Suppressor macrophage (primary cell): ENCODE results near the gene AP4S1.
"Not testable (repeated sequence)": the region's sequence is repeated elsewhere in the genome, so short reads cannot be mapped to it uniquely, and the experiment has no call there.

Experiments used
- DNase-seq, 4 experiments: peaks; one replicate each; pipeline ENCODE4 v3.0.0-alpha.2; 2020 to 2022

AP4S1 gene

DNA sequence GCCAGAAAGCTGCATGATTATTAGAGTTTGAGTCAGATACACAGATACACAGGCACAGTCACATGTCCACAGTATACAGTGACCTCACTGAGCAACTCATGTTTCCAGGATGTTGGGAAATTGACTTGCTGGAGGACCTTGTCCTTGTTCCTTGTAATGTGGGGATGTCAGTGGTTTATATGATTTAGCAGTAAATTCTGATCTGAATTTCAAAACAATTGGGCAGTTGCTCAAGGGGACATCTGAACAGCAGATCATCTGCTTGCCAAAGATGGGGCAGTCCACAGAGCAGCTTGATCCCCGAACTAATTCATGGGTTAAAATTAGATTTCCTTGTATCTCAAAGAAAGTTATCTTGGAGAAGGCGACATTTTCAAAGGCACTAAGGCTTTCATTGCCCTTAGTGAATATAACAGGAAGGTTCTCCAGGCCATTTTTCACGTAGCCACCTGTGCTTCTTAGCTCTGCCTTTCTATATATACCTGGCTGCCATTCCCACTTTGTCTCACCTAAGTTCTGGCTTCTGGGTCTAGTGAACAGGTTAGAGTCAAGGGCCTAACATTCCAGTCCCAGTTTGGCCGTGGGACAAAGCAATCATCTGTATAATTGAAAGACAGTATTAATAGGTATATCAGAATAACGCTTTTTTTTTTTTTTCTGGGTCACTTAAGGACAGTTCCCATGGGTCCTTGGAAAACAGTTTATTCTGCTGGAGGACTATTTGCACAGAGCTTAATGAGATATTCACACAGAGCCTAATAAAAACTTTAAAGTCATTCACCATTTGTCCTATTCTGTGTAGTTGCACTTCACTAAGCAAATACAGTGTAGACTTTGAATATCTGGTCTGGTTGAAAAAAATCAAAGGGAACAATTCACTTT, 65.7 kb downstream of the AP4S1 start:
- DNase-seq, result peak; percentile 85 to 98 (median 91)

DNA sequence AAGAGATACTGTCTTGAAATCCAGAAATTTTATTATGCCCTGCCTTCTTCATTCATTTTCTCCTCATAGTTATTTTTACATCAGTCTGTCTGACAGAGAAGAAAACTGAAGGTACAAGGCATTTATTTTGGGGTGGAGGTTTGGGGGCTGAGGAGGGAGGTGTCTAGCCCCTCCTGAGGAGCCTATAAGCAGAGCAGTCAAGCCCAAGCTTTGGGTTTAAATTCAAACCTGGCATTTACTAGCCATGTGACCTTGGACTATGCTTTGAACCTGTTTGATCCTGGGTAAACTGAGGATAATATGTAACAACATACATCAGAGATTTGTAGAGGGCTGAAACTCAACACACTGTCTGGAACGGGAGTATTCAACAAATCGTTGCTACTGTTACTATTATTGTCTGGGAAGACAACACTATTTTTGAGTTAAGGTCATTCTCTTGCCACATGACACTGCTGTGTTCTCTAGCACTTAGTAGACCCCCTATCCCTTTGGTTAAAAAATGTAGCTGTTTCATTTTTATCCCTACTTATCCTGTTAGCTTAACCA, 66.8 kb downstream of the AP4S1 start:
- DNase-seq, result no peak

DNA sequence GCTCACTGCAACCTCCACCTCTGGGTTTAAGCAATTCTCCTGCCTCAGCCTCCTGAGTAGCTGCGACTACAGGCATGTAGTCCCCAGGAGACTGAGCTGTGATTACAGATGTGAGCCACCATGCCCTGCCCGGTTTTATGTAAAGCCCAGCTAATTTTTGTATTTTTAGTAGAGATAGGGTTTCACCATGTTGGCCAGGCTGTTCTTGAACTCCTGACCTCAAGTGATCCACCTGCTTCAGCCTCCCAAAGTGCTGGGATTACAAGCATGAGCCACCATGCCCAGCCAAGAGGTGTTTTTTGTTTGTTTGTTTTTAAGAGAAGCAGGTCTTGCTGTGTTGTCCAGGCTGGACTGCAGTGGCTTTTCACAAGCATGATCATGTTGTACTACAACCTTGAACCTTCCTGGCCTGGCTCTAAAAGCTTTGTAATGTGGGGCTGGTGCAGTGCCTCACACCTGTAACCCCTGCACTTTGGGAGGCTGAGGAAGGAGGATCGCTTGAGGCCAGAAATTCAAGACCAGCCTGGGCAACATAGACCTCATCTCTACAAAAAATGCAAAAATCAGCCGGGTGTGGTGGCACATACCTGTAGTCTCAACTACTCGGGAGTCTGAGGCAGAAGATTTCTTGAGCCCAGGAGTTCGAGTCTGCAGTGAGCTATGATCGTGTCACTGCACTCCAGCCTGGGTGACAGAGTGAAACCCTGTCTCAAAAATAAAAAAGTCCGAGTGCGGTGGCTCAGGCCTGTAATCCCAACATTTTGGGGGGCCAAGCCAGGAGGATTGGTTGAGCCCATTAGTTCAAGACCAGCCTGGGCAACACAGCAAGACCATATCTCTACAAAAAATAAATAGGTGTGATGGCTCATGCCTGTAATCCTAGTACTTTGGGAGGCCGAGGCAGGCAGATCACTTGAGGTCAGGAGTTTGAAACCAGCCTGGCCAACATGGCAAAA, 68.7 kb downstream of the AP4S1 start:
- not testable (repeated sequence) for DNase-seq

DNA sequence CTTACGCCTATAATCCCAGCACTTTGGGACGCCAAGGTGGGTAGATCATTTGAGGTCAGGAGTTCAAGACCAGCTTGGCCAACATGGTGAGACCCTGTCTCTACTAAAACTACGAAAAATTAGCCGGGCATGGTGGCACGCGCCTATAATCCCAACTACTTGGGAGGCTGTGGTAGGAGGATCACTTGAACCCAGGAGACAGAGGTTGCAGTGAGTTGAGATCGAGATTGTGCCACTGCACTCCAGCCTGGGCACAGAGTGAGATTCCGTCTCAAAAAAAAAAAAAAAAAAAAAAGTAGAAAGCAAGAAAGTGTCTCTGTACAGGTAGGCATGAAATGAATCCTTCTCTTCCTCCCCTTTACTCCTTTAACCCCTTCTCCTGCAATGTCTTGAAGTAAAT, 70.4 kb downstream of the AP4S1 start:
- DNase-seq, result not testable (repeated sequence)

DNA sequence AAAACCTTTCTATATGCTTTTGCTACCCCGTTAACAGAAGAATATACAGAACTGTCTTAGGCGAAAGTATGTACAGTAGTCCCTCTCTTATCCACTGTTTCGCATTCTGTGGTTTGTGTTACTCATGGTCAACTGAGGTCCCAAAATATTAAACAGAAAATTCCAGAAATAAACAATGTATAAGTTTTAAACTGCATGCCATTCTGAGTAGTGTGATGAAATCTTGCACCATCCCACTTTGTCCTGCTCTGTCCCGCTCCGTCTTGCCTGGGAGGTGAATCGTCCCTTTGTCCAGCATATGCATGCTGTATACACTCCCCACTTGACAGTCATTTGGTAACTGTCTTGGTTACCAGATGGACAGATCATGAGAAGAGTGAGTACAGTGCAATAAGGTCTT, 70.8 kb downstream of the AP4S1 start:
- DNase-seq, result no peak

DNA sequence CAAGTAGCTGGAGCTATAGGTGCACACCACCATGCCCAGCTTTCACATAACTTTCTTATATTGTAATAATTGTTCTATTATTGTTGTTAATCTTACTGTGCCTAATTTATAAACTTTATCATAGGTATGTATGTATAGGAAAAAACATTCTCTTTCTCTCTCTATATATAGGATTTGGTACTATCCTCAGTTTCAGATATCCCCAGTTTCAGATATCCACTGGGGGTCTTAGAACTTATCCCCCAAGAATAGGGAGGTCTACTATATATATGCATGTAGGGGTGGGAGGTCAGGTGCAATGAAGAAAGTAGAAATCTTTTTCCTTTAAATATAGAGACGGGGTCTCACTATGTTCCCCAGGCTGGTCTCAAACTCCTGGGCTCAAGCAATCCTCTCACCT, 71.6 kb downstream of the AP4S1 start:
- DNase-seq, result no peak

DNA sequence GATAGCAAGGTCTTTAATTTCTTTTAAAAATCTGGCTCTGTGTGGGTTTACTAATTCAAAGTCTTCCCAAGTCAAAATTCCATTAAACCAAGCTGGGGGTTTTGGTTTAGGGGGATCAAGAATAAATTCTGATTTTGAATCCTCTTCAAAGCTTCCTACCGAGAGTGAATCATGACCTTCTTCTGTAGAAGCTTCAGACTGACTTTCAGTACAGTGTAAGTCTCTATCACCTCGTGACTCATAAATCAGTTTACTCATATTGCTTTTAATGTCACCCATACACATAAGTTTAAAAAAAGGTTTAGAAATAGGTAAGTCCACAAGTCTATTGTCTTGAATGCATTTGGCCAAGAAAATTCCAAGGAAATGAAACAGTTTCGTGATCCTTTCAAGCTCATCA, 81.3 kb downstream of the AP4S1 start:
- no peak for DNase-seq

DNA sequence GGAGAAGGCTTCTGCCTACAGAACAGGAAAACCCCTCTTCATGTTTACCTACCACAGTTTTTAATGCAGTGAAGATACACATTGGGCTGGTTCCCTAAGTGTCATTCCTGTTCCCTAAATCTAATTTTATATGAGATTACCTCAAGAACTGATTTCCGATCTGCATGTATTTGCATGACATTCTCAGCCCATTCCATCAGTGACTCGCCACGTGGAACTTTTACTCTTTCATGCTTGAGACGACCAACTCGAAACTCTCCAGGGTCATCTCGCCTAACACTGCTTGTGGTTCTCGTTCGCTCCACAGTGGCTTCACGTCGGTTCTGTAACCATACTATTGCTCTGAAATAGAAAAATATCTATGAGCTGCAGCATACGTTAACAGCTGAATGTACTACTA, 83.8 kb downstream of the AP4S1 start:
- no peak for DNase-seq

DNA sequence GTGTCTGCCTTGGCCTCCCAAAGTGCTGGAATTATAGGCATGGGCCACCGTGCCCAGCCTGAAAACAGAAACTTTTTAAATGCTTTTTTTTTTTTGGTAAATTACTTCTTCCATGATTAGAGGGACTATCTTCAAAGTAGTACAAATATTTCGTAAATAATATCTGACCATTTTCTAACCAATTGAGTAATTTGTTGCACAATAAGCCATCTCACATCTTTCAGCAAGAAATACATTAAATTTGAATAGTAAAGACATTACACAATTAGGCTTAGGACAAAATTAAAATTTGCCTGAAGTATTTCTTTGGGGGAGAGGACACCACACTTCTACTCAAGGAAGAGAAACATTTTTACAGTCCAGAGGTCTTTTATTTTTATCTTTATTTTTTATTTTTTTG, 85.4 kb downstream of the AP4S1 start:
- no peak for DNase-seq

DNA sequence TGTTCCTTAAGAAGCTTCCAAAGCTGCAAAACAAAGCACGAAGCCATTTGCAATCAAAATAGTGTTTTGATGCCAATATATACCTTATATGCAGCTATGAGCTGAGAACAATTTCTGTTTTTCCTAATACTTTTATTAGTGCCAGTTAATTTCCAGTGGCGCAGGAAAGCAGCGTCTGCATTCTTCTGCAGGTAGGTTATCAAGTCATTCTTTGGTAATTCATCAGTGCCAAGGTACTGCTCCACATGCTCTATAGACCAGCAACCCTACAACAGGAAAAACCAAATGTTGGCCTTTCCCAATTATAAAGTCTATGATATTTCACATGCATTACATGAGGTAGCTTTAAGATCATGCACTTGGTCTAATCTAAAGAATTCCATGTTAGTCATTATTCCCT, 88.3 kb downstream of the AP4S1 start:
- DNase-seq, result no peak

DNA sequence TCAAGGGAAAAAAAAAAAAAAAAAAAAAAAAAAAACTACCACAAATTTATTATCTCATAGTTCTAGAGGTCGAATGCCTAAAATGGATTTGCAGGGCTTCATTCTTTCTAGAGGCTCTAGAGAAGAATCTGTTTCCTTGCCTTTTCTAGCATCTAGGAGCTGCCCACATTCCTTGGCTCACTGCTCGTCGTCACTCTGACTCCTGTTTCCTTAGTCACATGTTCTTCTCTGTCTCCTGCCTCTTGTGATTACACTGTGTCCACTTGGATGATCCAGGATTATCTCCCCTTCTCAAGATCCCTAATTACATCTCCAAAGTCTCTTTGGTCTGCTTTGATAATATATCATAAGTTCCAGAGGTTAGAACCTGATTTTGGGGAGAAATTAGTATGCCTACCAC, 93.4 kb downstream of the AP4S1 start:
- no peak for DNase-seq

DNA sequence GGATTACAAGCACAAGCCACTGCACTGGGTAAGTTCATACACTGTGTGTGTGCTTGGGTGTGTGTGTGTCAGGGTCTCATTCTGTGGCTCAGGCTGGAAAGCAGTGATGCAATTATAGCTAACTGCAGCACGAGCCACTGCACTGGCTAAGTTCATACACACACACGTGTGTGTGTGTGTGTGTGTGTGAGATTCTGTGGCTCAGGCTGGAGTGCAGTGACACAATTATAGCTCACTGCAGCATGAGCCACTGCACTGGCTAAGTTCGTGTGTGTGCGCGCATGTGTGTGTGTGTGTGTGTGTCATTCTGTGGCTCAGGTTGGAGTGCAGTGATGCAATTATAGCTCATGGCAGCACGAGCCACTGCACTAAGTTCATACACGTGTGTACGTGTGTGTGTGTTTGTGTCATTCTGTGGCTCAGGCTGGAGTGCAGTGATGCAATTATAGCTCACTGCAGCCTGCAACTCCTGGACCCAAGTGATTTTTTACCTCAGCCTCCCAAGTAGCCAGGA, 96.7 kb downstream of the AP4S1 start:
- no peak for DNase-seq

DNA sequence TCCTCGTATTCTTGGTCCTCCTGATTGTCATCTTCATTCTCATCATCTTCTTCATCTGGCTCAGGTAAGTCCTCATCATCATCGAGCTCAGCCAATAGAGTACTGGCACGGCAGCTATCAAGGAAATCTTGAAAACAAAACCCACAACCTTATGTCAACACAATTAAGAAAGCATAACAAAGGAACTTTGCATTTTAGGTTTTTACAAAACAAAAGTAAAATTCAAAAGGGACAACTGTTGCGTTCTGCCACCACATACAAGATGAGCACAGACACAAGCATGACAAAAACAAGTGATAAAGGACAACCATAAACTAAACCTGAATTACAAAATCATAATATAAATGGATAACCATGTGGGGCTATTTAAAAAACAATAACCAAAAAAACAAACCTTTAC, 97.5 kb downstream of the AP4S1 start:
- no peak for DNase-seq

DNA sequence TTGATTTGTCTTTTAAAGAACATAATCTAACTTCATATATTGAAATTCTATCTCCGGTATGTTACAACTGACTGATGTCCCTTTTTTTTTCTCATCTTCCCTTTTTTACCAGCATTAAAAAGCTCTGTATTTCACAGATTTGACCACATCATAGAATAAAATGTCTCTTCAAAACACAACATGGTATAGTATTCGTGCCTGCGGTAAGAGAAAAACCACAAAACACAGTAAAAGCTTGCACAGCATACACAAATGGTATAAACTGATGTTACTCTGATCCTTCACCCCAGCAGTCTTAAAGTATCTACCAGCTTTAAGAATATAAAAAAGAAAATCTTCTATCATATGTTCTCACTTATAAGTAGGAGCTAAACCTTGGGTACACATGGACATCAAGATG, 98.7 kb downstream of the AP4S1 start:
- DNase-seq, result no peak

DNA sequence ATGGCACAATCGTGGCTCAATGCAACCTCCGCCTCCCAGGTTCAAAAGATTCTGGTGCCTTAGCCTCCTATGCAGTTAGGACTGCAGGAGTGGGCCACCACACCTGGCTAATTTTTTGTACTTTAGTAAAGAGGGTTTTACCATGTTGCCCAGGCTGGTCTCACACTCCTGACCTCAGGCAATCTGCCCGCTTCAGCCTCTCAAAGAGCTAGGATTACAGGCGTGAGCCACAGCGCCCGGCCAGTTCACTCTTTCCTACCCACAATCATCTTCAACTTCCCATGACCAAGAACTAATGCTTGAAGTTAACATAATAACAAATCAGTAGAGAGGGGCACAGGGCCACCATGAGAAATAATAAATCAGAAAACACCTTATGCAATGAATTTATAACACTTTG, 99.8 kb downstream of the AP4S1 start:
- no peak for DNase-seq

DNA sequence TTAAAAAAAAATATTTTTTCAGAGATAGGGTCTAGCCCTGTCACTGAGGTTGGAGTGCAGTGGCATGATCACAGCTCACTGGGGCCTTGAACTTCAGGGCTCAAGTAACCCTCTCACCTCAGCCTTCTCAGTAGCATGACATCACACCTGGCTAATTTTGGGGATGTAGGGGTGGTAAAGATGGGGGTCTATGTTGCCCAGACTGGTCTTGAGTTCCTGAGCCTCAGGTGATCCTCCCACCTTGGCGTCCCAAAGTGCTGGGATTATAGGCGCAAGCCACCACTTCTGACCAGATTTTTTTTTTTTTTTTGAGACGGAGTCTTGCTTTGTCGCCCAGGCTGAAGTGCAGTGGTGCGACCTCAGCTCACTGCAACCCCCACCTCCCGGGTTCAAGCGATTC, 101.2 kb downstream of the AP4S1 start:
- DNase-seq, result no peak

DNA sequence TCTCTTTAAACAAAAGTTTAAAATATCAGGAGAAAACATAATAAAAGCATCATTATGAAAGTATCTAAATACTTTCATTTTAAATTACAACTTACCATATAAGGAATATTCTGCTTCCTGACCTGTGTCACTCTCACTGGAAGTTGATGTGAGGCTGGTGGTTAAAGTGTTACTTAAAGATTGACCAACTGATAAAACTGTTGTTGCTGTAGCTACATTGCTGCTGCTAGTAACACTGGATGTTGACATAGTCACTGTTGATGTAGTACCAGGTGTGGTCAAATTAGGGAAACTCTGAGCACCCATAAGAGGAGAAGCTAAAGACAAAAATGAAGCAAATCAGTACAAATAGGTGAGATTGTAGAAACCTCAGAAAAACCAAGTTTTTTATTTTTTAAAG, 102.2 kb downstream of the AP4S1 start:
- no peak for DNase-seq

DNA sequence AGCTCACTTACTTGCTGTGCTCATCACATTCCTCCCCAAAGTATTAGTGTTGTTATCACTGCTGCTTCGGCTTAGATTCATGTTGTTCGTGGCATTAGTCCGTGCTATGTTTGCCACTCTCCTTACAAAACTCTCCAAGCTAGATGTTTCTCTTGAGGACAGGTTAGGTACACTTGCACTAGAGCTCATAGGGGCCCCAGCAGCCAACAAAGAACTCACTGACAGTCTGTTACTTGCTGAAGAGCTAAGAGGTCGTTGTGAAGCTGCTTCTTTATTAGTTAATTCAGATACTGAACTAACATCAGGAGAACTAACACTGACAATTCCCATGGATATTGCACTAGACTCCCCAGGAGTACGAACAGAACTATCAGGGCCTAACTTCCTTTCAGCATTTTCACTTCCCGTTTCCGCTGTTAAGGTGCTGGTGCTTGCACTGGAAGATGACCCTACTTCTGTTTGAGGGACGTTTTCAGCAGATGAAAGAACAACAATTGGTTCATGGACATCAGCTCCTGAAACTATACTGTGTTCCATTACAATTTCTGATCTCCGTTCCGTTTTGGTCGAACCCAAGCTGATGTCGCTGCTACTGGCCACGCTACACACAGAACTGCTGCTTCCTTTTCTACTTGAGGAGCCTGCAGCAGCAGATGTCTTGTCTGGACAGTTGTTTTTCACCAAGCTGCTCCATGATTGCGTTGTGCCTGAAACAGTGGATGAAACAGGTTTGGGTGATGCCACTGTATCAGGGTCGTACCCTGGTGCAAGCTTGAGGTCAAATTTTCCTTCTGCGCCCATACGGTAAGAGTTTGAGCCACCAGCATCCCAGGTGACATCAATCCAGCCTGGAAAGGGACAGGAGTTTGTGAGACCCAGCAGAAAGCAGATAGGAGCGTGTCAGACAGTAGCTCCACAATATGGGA, 103.4 kb downstream of the AP4S1 start:
- DNase-seq, result peak; percentile 61 to 76 (median 68)

DNA sequence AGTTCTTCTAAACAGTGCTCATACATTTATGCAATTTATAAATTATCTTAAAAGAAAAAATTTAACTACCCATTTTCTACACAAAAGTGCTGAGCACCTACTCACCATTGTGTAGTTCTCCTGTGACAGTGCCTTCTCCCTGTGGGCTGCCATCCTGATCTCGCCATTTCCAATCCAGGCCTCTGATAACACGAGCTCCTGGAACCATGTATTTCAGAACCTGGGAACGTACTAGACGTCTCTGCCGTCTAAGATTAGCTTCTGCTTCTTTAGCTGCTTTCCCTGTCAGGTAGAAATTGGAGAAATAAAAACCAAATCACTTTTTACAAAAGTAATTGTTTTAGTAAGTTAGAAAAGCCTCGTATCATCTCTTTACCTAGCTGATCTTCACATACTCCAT, 107.7 kb downstream of the AP4S1 start:
- no peak for DNase-seq

DNA sequence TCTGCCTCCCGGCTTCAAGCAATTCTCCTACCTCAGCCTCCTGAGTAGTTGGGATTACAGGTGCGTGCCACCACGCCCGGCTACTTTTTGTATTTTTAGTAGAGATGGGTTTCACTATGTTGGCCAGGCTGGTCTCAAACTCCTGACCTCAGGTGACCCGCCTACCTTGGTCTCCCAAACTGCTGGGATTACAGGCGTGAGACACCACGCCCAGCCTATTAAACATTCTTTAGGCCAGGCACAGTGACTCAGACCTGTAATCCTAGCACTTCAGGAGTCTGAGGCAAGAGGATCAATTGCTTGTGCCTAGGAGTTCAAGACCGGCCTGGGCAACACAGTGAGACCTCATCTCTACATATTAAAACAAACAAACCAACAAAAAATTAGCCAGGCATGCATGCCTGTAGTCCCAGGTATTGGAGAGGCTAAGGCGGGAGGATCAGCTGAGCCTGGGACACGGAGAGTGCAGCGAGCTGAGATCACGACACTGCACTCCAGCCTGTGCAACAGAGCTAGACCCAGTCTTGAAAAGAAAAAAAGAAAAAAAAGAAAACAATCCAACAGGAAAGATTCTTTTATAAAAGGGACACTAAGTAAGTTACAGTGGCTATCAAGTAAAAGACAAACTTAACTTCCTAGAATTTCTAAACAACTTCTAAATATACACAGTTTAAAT, 111.9 kb downstream of the AP4S1 start:
- no peak for DNase-seq

DNA sequence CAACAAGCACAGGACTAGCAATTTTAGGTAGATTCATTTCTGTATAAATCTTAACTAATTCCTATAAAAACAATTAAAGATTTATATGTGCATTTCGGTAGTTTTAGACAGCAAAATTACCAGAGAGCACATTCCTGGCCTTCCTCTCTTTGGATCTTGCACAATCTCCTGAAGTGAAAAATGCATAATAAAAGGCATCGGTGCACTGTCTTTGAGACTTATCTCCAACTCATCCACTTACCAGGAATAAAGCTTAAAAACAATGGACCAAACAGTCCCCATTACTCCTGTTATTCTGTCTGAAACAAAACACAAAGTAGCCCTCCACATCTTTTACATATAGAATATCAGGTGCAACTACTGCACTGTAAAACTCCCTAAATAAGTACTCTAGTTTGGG, 112.9 kb downstream of the AP4S1 start:
- no peak for DNase-seq
